Stimulated activated effector memory CD8-positive, alpha-beta T cell treated with anti-CD3 and anti-CD28 coated beads, Interleukin-12 subunit alpha, Interleukin-12 subunit beta, amount 100 ng/mL, for 72 hours (primary cell): ENCODE data around the gene BOC.

Source experiments
- ATAC-seq: fragments of 150-1000 bp; cut with Tn5 transposase; 2 replicates; pipeline ENCODE4 v1.10.0; 2021
- DNase-seq, 2 donors: peaks; one replicate each; pipeline ENCODE4 v3.0.0; 2021 to 2022; ENCODE audit warnings: low spot score in 2 of 2
- H3K27ac Mint-ChIP-seq: one replicate; pipeline ENCODE4 v1.8.0; 2022; ENCODE audit warnings: mild to moderate bottlenecking, mixed read lengths
- H3K36me3 Mint-ChIP-seq: one replicate; pipeline ENCODE4 v1.8.0; 2022; ENCODE audit warnings: mild to moderate bottlenecking, mixed read lengths
- H3K4me1 Mint-ChIP-seq: one replicate; pipeline ENCODE4 v1.8.0; 2022; ENCODE audit warnings: mixed read lengths
- H3K4me3 Mint-ChIP-seq: one replicate; pipeline ENCODE4 v1.8.0; 2022; ENCODE audit warnings: mild to moderate bottlenecking, mixed read lengths
- H3K9me3 Mint-ChIP-seq: one replicate; pipeline ENCODE4 v1.8.0; 2022; ENCODE audit warnings: mixed read lengths

BOC gene

DNA sequence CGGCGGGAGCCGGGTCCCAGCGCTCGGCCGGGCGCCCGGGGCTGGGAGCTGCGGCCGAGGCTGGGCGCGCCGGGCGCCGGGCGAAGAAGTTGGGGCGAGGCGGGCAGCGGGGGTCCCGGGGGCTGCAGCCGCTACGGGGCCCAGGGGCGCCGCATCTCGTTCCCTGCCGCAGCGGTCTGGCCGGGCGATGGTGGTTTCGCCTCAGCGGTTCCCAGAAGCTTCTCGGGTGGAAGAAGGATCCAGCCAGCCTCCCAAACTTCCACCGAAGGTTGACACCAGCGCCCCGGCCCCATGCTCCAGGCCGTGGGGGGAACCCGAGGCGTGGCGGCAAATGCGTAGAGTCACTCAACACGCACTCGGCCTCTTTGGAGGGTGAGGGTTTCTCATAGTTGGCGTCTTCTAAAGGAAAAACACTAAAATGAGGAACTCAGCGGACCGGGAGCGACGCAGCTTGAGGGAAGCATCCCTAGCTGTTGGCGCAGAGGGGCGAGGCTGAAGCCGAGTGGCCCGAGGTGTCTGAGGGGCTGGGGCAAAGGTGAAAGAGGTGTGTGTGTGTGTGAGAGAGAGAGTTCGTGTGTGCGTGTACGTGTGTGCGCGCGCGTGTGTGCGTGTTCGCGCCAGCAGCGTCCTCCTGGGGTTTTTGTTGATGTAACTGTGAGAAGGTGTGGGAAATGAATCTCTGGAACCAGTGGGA lies 940 bp downstream of the BOC start:
- Mint-ChIP-seq H3K36me3 (no peaks in the 10 kb centered on the region), H3K27ac (no peak overlapping the region), H3K4me1 (peaks cover 14% of the 10 kb centered on the region), H3K9me3 (no peaks in the 10 kb centered on the region), H3K4me3 (peak overlapping the region; percentile 51)
- ATAC-seq (peak; percentile 14), DNase-seq (peak in 1 of 2 donors; percentile 47)

DNA sequence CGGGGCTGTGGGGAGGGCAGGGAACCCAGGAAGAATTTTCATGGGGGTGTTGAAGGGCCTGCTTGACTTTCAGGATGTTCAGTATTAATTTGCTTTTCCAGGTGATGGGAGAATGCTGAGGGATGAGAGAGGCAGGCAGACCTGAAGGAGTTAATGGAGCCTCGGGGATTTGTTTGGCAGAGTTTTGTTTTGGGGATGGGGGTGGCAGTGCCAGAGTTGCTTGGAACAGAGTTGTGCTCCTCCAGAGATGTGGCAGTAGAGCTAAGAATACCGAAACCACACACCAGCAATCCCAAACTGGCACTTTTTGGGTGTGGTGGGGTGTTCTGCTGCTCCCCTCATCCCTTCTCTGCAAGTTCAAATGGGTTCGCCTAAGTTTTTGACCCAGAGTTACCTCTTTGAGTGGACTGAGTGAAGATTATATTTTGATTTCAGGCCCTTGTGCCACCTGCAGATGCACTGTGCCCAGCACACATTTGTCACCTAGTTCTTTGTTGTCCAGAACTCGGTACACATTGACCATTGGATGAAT lies 1.6 kb downstream of the BOC start:
- DNase-seq (peak in 1 of 2 donors; percentile 36), ATAC-seq (no peak)
- Mint-ChIP-seq H3K4me3 (peak overlapping the region; percentile 51), H3K36me3 (no peaks in the 10 kb centered on the region), H3K4me1 (peaks cover 14% of the 10 kb centered on the region), H3K27ac (no peak overlapping the region), H3K9me3 (no peaks in the 10 kb centered on the region)

DNA sequence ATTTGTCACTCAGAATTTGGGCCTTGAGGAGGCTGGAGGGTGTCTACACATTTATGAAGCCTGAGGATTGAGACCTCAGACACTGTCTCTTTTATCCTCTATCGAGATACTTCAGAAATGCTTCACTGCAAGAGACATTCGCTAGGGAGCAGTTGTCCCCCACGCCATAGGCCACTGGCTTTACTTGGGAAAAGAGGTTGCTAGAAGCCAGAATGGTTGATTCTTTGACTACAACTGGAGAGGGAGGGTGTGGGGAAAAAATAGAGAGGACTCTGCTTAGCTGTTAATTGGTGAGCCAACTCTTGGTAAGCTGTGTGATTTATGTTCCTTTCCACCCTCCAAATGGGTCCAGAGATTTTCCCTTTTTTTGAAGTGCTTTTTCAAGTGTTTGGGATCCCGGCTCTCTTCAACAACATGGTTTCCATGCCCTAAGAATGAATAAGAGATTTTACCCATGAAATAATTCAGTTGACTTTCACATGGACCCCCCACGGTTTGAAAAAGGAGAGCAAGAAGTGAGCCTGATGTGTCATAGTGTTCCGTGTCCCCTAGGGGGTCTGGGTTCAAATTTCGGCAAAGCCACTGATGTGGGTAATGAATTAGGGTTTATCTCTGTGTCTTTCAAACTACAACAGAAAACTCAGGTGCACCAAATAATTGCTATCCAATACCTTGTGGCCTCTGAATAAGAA lies 2.7 kb downstream of the BOC start:
- Mint-ChIP-seq H3K9me3 (no peaks in the 10 kb centered on the region), H3K27ac (no peak overlapping the region), H3K4me1 (peaks cover 14% of the 10 kb centered on the region), H3K36me3 (no peaks in the 10 kb centered on the region), H3K4me3 (no peak overlapping the region)
- no peak for DNase-seq
- ATAC-seq: no peak

DNA sequence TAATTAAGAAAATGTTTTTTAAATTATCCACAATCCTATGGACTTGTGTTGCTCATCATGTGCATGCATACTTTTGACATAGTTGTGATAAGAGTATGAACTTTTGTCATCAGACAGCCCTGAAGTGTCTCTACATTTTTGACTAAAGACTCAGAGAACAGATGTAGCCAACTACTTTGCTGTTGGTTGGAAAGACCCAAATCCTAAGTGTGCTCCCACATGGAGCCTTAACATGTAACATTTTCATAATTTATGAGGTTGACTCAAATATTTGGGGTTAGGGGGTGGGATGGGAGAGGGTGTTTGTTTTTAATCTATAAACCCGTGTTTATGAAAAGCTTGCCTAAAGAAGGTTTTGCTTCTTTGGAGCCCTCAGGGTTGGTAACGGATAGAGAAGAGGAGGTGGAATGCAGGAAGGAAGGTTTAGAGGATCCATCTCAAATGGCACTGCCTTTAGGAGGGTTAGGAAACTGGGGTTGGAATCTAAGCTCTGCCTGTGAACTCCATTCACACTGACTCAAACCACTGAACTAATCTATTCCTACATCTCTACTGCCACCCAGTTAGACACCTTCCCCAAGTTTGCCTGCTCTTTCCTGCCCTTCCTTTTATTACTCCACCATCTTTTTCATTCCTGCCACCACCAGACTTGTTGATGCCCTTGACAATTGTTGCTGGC lies 3.7 kb downstream of the BOC start:
- Mint-ChIP-seq H3K4me3 (no peak overlapping the region), H3K27ac (no peak overlapping the region), H3K9me3 (no peaks in the 10 kb centered on the region), H3K36me3 (no peaks in the 10 kb centered on the region), H3K4me1 (peaks cover 14% of the 10 kb centered on the region)
- DNase-seq (no peak), ATAC-seq (no peak)

DNA sequence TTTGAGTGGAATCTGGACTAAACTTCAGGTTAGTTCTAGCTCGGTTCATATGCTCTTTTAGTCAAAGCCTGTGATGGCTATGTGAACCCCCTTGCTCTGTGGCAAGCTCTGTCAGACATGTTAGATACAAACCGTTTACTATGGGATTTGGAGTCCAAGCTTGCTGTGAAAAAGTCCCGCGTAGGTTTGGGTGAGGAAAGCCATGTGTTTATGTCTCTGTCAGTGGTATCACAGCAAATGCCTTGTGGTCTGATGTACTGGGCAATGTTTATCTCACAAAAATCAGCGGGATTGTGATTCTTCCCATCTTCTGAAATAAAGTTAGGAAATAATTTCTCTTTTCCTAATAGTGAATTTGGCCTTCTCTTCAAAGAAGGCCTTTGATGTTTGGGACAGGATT lies 5.0 kb downstream of the BOC start:
- Mint-ChIP-seq H3K36me3 (no peaks in the 10 kb centered on the region), H3K9me3 (no peaks in the 10 kb centered on the region), H3K27ac (no peak overlapping the region), H3K4me1 (peaks cover 7% of the 10 kb centered on the region), H3K4me3 (no peak overlapping the region)
- DNase-seq (no peak), ATAC-seq (no peak)

- Mint-ChIP-seq H3K27ac (no peak overlapping the region), H3K4me1 (no peaks in the 10 kb centered on the region), H3K9me3 (no peaks in the 10 kb centered on the region), H3K4me3 (no peak overlapping the region), H3K36me3 (no peaks in the 10 kb centered on the region)
- DNase-seq (no peak), ATAC-seq (no peak)
Observed at GRCh38 chr3:113218011-113218680, 6.8 kb downstream of the BOC start.

- peaks cover 1% of the 10 kb centered on the region for H3K4me1 Mint-ChIP-seq
- H3K4me3 Mint-ChIP-seq: no peak overlapping the region
- no peak for DNase-seq
- no peak overlapping the region for H3K27ac Mint-ChIP-seq
- H3K36me3 Mint-ChIP-seq: no peaks in the 10 kb centered on the region
- H3K9me3 Mint-ChIP-seq: no peaks in the 10 kb centered on the region
- no peak for ATAC-seq
Observed at GRCh38 chr3:113218681-113219045, 7.3 kb downstream of the BOC start.

DNA sequence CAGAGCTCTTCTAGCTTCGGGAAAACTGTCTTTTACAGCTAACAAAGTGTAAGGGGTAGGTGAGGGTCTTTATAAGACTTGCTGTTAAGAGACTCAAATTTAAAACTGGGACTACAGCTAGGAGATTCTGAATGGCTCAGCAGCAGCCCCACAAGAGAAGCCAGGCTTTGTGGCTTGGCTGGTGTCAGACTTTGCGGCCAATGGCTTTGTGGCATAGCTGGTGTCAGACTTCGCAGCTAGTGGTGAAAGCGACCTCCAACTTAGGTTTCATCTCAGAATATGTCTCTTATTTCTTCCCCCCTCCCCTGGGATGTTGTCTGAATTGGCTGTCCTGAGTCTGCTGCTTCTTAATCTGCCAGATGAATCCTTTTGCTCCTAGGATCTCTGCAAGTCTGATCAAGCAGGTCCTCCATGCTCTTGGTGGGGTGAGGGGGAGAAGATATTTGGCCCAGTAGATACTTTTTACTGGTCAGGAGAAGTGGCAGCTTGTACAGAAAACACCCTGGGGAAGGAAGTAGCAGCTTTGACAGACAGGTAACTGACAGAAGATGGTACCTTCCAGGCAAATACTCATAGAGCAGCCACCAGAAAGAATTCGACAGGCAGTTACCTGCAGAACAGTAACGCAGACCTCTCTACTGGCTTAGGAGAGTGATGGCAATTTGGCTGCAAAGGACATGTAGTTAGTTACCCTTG lies 8.4 kb downstream of the BOC start:
- H3K4me3 Mint-ChIP-seq: no peak overlapping the region
- no peak overlapping the region for H3K27ac Mint-ChIP-seq
- H3K36me3 Mint-ChIP-seq: no peaks in the 10 kb centered on the region
- H3K4me1 Mint-ChIP-seq: peaks cover 9% of the 10 kb centered on the region
- H3K9me3 Mint-ChIP-seq: no peaks in the 10 kb centered on the region
- DNase-seq (no peak), ATAC-seq (no peak)

DNA sequence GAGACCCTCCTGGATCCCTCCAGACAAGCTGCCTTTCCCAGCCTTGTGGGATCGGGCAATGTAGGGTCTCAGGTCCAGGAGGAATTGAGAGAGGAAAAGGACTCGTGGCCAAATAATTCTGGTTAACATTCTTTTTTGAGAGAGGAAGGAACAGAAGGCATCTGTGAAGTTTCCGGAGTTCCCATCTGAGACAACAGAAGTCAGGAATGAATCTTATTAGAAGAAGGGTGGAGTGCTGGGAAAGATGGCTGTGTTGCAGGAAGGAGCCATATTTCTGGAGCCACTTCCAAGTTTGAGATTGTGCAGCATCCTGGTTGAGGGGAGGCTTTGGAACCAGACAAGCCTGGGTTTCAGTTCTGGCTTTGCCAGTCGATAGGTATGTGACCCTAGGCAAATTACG lies 9.4 kb downstream of the BOC start:
- H3K4me3 Mint-ChIP-seq: no peak overlapping the region
- DNase-seq (no peak), ATAC-seq (no peak)
- H3K36me3 Mint-ChIP-seq: no peaks in the 10 kb centered on the region
- H3K27ac Mint-ChIP-seq: no peak overlapping the region
- H3K9me3 Mint-ChIP-seq: no peaks in the 10 kb centered on the region
- peaks cover 9% of the 10 kb centered on the region for H3K4me1 Mint-ChIP-seq

DNA sequence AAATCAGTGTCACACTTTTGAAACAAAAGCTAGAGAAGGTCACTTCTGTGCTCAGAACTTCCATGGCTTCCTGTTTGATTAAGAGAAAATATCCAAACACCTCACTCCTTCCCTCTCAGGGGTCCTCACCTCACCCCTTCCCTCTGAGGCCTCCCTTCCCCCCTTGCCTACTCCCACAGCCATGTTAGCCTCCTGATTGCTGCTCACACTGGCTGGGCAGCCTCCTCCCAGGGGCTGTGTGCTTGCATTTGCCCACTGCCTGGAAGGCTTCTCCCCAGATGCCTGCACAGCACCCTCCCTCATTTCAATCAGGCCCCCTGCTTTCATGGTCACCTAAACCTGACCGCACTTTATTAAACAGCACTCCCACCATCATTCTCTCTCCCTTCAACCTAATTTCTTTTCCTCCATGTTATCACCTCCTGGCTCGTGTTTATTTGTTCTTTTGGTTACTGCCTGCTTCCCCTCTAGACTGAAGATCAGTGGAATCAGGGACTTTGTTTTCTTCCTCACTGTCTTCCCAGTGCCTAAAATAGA lies 10.4 kb downstream of the BOC start:
- H3K36me3 Mint-ChIP-seq: no peaks in the 10 kb centered on the region

DNA sequence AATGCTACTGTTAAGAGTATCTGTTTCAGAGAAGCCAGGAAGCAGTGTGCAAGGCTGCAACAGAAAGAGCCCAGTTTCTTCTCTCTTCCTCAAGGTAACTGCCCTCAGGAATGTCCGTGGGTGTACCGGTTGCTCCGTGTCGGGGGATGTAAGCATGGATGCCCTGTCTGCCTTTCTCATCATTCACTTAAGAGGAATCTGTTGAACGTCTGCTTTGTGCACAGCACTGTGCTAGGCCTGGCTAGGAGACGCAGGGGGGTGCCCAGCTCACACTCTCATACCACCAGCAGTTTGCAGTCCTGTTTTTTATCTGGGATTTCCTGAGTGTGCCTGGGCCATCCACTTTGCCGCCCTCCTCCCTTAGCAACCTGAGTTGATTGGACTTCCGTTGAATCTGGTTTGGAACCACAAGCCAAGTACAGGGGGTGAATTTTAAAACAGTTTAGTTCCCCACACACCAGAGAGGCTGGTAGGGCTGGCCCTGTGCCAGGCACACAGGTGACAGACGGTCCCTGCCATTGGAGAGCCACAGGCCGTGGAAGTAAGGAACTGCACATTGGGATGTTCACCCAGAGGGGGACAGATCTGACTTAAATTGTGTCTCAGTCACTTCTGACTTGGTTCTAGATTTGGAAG lies 11.2 kb downstream of the BOC start:
- no peaks in the 10 kb centered on the region for H3K9me3 Mint-ChIP-seq
- no peaks in the 10 kb centered on the region for H3K36me3 Mint-ChIP-seq
- no peak overlapping the region for H3K27ac Mint-ChIP-seq
- DNase-seq (no peak), ATAC-seq (no peak)
- peaks cover 9% of the 10 kb centered on the region for H3K4me1 Mint-ChIP-seq
- H3K4me3 Mint-ChIP-seq: no peak overlapping the region

More for the DNA sequence above, 10.4 kb downstream of the BOC start:
- Mint-ChIP-seq H3K4me3 (no peak overlapping the region), H3K27ac (no peak overlapping the region), H3K9me3 (no peaks in the 10 kb centered on the region), H3K4me1 (peaks cover 9% of the 10 kb centered on the region)
- no peak for ATAC-seq
- peak in 1 of 2 donors; percentile 17 for DNase-seq

- Mint-ChIP-seq H3K36me3 (no peaks in the 10 kb centered on the region), H3K4me1 (peaks cover 9% of the 10 kb centered on the region), H3K9me3 (no peaks in the 10 kb centered on the region), H3K4me3 (peak overlapping the region; percentile 11), H3K27ac (no peak overlapping the region)
- ATAC-seq (peak; percentile 58), DNase-seq (no peak)
Observed at GRCh38 chr3:113223475-113224281, 12.3 kb downstream of the BOC start.

GRCh38 chr3:113225286-113225685 lies 13.9 kb downstream of the BOC start:
- Mint-ChIP-seq H3K36me3 (no peaks in the 10 kb centered on the region), H3K27ac (no peak overlapping the region), H3K9me3 (no peaks in the 10 kb centered on the region), H3K4me1 (peaks cover 9% of the 10 kb centered on the region), H3K4me3 (no peak overlapping the region)
- ATAC-seq (no peak), DNase-seq (no peak)

DNA sequence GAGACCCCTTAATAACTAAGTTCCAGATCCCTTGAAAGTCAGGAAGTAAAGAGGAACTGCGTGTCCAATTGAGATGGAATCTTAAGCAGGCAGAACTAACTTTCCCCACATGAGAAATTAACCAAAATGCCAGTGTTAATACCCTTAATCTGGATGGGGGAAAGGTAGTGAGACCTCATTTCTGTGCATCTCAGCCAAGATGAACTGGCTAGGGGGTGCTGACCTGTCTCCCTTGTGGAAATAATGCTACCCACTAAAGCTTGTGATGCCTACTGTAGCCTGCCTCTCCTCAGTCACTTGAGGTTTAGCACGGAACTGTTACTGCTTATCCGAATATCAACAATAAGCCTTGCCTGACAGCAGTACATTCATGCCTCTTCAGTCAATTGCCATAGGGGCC lies 15.1 kb downstream of the BOC start:
- Mint-ChIP-seq H3K4me3 (no peak overlapping the region), H3K4me1 (peaks cover 9% of the 10 kb centered on the region), H3K9me3 (no peaks in the 10 kb centered on the region), H3K27ac (no peak overlapping the region), H3K36me3 (no peaks in the 10 kb centered on the region)
- no peak for ATAC-seq
- DNase-seq: no peak
